Mucosa of descending colon (tissue), 3 donors: ENCODE results near the gene GPRC5C. TPM values are rescaled to one million over a fixed set of nuclear protein-coding genes. Genes with fewer than 3 reads are reported as not detected.
A peak's percentile ranks its signal among the peaks of the same experiment; 100 is the strongest.

Source experiments
- ATAC-seq: fragments of 200-7000 bp; cut with Tn5 transposase; one replicate; pipeline ENCODE4 v1.9.1; 2020; ENCODE audit warnings: mild to moderate bottlenecking, moderate library complexity
- DNase-seq, 3 donors: peaks; one replicate each; pipeline ENCODE4 v3.0.0-alpha.2; 2020
- H3K36me3 ChIP-seq: fragments of 200-600 bp; one replicate; pipeline ENCODE4 v1.8.0; 2021; ENCODE audit warnings: low read depth, mild to moderate bottlenecking
- H3K4me1 ChIP-seq: fragments of 200-600 bp; one replicate; pipeline ENCODE4 v1.8.0; 2021; ENCODE audit warnings: low read depth, mild to moderate bottlenecking
- H3K4me3 ChIP-seq: fragments of 200-600 bp; one replicate; pipeline ENCODE4 v1.8.0; 2021; ENCODE audit warnings: mild to moderate bottlenecking
- H3K9me3 ChIP-seq: fragments of 200-600 bp; one replicate; pipeline ENCODE4 v1.8.0; 2021; ENCODE audit warnings: mild to moderate bottlenecking
- CTCF ChIP-seq: fragments of 200-600 bp; IDR thresholded peaks from one replicate; pipeline ENCODE4 v1.8.0; 2022; ENCODE audit warnings: antibody characterized with exemption, mild to moderate bottlenecking
- intact Hi-C, 2 donors: fragments of 100-400 bp; cut with DNase I in 1 of 2; cut with micrococcal nuclease in 1 of 2; formaldehyde crosslinking; loops; one replicate each; pipeline versions ENCODE4 v1.11.0 to v1.11.1; 2022; cut with DNase I, micrococcal nuclease
- total RNA-seq, 3 donors: library from RNA; stranded (reverse); fragmentation: NEBNext Ultra II Directional in 2 of 3; extraction: Animal tissue kit (Norgen Biotek cat#: 25700) in 2 of 3; gene quantifications; one replicate each; pipeline versions ENCODE4 v1.2.1 to v1.2.4, GENCODE V29; 2021 to 2023
- donor health status: DM: no; HTN: no; CAD: no; lungs with moderate emphysema.
- donor health status: DM: no; HTN: no; CAD: no.
- donor health status: DM: no; HTN: yes; CAD: no.

GPRC5C gene
- total RNA-seq, 3 donors from 2014 or later: 62.2 to 172 (median 139) TPM

DNA sequence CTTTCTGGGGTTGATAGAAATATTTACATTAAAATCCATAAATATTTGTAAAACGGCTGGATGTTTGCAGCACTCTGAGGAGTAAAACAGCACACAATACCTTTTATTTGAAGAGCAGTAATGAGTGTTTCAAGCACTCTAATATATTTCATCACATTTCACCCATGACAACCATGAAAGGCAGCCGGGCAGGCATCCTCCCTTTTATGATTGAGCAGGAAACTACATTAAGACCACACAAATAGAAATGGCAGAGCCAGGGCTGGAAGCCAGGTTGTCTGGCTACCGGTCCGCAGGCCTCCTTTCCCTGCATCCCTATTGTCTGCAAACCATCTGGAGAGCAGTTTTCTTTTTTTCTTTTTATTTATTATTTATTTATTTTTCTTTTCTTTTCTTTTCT, 23.1 kb upstream of the GPRC5C start:
- intact Hi-C loops: no loop called here
- no peak for TF ChIP-seq CTCF
- peaks cover 5% of the 10 kb centered on the region for H3K4me1 ChIP-seq
- no peaks in the 10 kb centered on the region for H3K36me3 ChIP-seq
- ATAC-seq (peak; percentile 51), DNase-seq (no peak)
- H3K4me3 ChIP-seq: no peak overlapping the region
- no peaks in the 10 kb centered on the region for H3K9me3 ChIP-seq

DNA sequence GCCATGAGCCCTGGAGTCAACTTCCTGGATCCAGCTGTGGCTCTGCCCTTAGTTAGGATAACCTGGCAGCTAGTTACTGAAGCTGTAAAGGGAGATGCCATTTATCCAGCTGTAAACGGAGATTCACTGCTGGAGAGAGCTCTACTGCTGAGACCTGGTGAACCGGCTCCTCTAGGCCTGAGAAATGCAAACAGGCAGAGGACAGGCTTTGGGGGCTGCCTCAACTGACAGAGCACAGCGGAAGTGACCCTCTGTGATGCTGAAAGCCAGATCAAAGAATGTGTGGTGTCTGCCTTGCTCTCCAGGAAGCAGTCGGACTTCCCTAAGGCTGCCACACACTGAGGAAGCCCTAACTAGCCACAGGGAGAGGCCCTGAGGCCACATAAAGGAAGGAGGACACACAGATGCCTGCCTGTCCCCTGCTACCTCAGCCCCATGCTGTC, 21.9 kb upstream of the GPRC5C start:
- H3K9me3 ChIP-seq: no peaks in the 10 kb centered on the region
- H3K4me3 ChIP-seq: no peak overlapping the region
- no peak for TF ChIP-seq CTCF
- no peaks in the 10 kb centered on the region for H3K36me3 ChIP-seq
- ATAC-seq: peak; percentile 74
- H3K4me1 ChIP-seq: peaks cover 5% of the 10 kb centered on the region
- no peak for DNase-seq
- intact Hi-C loops: no loop called here

- Histone ChIP-seq H3K9me3 (no peaks in the 10 kb centered on the region), H3K36me3 (no peaks in the 10 kb centered on the region), H3K4me3 (no peak overlapping the region), H3K4me1 (peaks cover 21% of the 10 kb centered on the region)
- no peak for TF ChIP-seq CTCF
- no peak for ATAC-seq
- intact Hi-C loops: no loop called here
- DNase-seq: no peak
Observed at GRCh38 chr17:74412581-74412980, 19.3 kb upstream of the GPRC5C start.

- H3K36me3 ChIP-seq: no peaks in the 10 kb centered on the region
- DNase-seq: no peak
- ATAC-seq: no peak
- TF ChIP-seq CTCF: no peak
- intact Hi-C loops: no loop called here
- no peak overlapping the region for H3K4me3 ChIP-seq
- no peaks in the 10 kb centered on the region for H3K9me3 ChIP-seq
- H3K4me1 ChIP-seq: peaks cover 25% of the 10 kb centered on the region
Observed at GRCh38 chr17:74413491-74413890, 18.4 kb upstream of the GPRC5C start.

DNA sequence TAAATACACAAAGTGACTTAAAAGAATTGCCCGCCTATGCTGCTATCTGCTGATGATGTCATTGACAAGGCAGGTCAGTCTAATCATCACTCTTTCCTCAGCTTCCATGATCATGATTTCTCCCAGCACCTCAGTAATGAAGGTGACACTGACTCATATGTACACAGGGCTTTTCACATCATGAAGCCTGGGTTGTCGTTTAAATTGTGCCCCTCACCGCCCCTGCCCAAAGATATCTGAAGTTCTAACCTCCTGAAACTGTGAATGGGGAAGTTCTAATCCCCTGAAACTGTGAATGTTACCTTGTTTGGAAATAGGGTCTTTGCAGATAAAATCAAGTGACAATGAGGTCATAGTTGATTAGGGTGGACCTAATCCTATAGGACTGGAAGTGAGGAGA, 17.4 kb upstream of the GPRC5C start:
- ATAC-seq (no peak), DNase-seq (no peak)
- no peaks in the 10 kb centered on the region for H3K36me3 ChIP-seq
- intact Hi-C loops: no loop called here
- H3K4me3 ChIP-seq: no peak overlapping the region
- H3K9me3 ChIP-seq: no peaks in the 10 kb centered on the region
- no peak for TF ChIP-seq CTCF
- peaks cover 20% of the 10 kb centered on the region for H3K4me1 ChIP-seq
